ENCODE results near the gene C1orf74.
A peak's percentile ranks its signal among the peaks of the same experiment; 100 is the strongest.

The C1orf74 gene

DNA sequence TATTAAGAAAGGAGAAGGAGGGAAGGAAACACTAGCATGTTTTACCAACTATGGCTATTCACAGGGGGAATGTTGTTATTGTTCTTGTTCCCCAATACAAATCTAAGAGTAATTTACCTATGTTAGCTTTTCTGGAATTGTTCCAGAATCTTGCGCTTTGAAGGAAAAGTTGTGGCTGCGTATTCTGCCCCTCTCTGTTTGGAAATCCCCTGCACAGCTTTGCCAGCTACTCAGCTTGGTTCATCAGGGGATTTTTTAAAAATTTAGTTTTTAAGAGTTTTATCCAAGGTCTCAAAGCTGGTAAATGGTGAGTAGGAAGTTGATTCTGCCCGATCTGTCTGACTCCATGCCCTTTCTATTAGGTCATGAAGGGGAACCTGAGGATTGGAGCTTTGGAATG is 31.1 kb upstream of the C1orf74 start:
- H3K4me3 ChIP-seq = no peak overlapping the region
- DNase-seq (ENCODE audit: low spot score) = no peak
- TF ChIP-seq, protein P1, sequence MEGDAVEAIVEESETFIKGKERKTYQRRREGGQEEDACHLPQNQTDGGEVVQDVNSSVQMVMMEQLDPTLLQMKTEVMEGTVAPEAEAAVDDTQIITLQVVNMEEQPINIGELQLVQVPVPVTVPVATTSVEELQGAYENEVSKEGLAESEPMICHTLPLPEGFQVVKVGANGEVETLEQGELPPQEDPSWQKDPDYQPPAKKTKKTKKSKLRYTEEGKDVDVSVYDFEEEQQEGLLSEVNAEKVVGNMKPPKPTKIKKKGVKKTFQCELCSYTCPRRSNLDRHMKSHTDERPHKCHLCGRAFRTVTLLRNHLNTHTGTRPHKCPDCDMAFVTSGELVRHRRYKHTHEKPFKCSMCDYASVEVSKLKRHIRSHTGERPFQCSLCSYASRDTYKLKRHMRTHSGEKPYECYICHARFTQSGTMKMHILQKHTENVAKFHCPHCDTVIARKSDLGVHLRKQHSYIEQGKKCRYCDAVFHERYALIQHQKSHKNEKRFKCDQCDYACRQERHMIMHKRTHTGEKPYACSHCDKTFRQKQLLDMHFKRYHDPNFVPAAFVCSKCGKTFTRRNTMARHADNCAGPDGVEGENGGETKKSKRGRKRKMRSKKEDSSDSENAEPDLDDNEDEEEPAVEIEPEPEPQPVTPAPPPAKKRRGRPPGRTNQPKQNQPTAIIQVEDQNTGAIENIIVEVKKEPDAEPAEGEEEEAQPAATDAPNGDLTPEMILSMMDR (IDR thresholded peaks at IDR 0.05) = no peak
- no peak overlapping the region for H3K27ac ChIP-seq

DNA sequence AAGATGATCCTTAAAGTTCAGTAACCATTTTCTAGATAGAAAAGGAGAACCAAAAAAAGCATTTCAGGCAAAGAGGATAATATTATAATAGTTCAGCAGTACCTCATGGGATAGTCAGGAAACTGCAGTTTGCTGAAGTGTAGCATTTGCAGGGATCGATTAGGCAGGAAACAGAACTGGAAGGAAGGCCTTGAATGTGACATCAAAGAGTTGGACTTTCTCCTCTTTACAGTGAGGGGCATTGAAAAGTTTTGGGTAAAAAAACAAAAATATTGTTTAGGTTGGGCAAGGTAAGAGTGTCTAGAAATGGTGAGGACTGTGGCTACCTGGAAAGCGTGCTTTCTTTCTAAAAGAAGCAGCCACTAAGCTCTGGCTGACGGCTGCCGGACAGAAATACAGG is 29.5 kb upstream of the C1orf74 start:
- DNase-seq (ENCODE audit: low spot score) = no peak

DNA sequence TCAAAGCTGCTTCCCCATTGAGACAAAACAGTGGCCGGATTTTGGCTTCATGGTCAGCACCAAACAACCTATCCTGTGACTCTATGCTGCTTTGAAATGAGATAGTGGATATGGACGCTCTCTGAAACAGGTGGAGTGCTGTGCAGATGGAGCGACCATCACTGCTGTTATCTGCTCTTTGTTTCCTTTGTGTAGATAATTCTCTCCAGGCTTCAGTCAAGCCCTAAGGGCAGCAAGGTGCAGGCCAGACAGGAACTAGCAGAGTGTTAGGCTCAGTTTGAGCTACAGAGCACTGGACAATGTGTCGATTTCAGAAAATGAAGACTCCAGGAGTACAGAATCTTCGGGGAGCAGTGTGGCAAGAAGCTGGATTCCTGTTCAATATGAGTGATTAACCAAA is 26.4 kb upstream of the C1orf74 start:
- no peak overlapping the region for H3K27ac ChIP-seq
- no peak for DNase-seq (ENCODE audit: low spot score)
- TF ChIP-seq, protein P1 (IDR thresholded peaks at IDR 0.05) = no peak
- H3K4me3 ChIP-seq = no peak overlapping the region

More for the DNA sequence above, 29.5 kb upstream of the C1orf74 start:
- TF ChIP-seq, protein P1 (IDR thresholded peaks at IDR 0.05) = no peak
- Histone ChIP-seq H3K27ac (no peak overlapping the region), H3K4me3 (no peak overlapping the region)

DNA sequence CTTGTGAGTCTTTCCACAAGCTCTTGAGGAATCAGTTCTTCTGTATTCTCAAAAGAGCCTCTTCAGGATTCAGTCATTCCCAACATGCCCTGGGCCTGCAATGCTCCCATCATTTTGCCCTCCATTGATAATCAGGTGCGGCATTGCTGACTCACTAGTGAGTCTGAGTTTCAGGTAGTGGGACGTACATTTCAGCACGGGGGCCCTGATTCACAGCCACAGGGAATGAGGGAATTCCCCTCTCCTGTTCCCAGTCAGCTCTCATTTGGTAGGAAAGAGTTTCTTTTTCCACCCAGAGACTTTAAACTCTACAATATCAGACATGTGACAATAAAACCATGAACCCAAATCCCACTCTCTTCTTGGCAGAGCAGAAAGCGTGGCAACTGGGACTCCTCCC is 25.3 kb upstream of the C1orf74 start:
- no peak overlapping the region for H3K4me3 ChIP-seq
- DNase-seq (ENCODE audit: low spot score) = no peak
- H3K27ac ChIP-seq = no peak overlapping the region
- TF ChIP-seq, protein P1 (IDR thresholded peaks at IDR 0.05) = no peak

DNA sequence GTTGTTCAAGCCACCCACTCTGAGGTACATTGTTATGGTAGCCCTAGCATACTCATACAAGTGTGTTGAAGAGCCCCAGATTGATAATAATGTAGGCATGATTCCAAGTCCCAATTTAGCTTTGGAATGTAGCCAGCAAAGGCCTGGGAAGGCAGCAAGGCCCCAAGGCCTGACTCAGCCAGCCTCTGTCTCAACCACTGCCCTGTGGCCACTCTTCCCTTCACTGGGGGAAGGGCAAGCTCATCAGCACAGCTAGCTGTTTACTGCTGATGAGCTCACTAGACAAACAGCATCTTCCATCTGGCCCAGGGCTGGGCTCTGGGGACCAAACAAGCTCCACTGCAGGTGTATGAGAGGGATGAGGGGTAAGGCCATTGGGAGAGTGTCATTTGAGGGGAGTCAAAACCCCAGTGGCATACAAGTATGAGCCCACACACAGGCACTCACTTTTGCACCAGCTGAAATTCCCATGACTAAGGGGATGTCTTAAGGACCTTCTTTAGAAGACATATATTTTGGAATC is 23.8 kb upstream of the C1orf74 start:
- Histone ChIP-seq H3K4me3 (no peak overlapping the region), H3K27ac (no peak overlapping the region)
- peak; percentile 14 for DNase-seq (ENCODE audit: low spot score)
- TF ChIP-seq, protein P1 (IDR thresholded peaks at IDR 0.05) = no peak

DNA sequence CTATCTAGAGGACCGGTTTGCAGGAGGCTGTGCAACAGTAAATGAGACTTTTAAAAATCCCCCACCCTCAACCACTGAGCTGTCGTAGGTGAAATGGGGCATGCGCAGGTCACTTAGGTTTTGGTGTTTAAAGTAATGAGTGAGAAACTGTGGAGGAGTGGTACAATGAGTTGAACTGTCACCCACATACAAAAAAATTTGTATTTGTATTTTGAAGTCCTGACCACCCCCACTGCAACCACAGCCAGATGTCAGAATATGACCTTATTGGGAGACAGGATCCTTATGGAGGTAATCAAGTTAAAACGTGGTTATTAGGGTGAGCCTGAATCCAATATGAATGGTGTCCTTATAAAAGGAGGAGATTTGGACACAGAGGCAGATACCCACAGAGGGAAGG is 23.1 kb upstream of the C1orf74 start:
- Histone ChIP-seq H3K27ac (no peak overlapping the region), H3K4me3 (no peak overlapping the region)
- TF ChIP-seq, protein P1 (IDR thresholded peaks at IDR 0.05) = no peak
- peak; percentile 11 for DNase-seq (ENCODE audit: low spot score)

DNA sequence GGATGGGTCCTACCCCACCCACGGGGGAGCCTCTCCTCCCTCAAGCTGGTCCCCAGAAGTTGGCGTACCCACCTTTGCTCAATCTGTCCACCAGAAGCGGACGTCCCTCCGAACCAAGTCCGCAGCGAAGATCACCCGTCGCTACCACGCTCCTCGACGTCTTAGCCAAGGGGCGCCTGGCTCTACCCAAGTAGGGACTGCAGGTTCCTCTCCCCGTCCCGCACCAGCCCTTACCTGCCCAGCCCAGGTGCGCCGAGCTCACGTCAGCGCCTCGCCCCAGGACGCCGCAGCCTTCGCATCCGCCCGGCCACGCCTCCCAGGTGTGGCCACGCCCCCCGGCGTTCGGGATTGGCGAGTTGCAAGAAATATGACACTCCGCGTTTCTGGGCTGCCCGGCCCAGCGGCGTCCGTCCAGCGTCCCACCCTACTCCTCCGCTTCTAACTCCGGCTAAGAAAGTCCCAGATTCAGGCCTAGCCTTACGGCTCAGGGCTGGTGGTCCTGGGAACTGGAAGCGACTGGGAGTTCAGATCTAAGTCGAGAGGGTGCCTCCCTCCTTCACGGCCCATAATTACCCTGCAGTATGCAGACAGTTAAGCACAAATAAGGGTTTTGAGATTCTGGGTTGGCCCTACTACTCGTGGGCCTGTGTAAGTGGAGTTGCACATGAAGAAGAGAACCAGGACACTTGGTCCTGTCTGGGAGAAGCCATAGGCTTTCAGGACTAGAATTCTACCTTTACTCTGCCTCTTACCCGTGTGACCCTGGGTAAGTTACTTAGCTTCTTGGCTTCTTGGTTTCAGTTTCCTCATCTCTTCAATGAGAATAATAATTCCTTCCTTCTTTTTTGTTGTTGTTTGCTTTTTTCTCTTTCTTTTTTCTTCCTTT is 21.8 kb upstream of the C1orf74 start, which contains the start of gene IRF6:
IRF6 (minus strand) TSS at position 268 of the 886 bp plus-strand sequence. CDS start 4,729 bp downstream, outside the sequence.
- Histone ChIP-seq H3K4me3 (peak within 1 kb of the TSS; percentile 66), H3K27ac (peak within 1 kb of the TSS in 1 of 2 donors; percentile 32)
- DNase-seq (ENCODE audit: low spot score) = no peak
- TF ChIP-seq, protein P1 (IDR thresholded peaks at IDR 0.05) = no peak

All from coronary artery (tissue), 2 donors.